Skeletal muscle satellite cell (primary cell): ENCODE data around the gene ENKD1.

Source experiments
- H3K27me3 ChIP-seq: 2 replicates; pipeline ENCODE4 v1.7.0; 2013; ENCODE audit warnings: low read length; ENCODE audit not compliant: control insufficient read depth, insufficient read depth
- H3K36me3 ChIP-seq: 2 replicates; pipeline ENCODE4 v1.7.0; 2013; ENCODE audit warnings: mild to moderate bottlenecking, control low read depth, low read length; ENCODE audit not compliant: insufficient read depth
- H3K4me1 ChIP-seq: 2 replicates; pipeline ENCODE4 v1.7.0; 2013; ENCODE audit warnings: low read length; ENCODE audit not compliant: control insufficient read depth, insufficient read depth
- H3K4me2 ChIP-seq: 2 replicates; pipeline ENCODE4 v1.7.0; 2013; ENCODE audit warnings: mild to moderate bottlenecking, low read length
- H3K4me3 ChIP-seq: 2 replicates; pipeline ENCODE4 v1.7.0; 2013; ENCODE audit warnings: low read length
- H3K9ac ChIP-seq: 2 replicates; pipeline ENCODE4 v1.7.0; 2013; ENCODE audit warnings: mild to moderate bottlenecking, low read depth, low read length, moderate library complexity
- H3K9me3 ChIP-seq: replicated peaks from 2 replicates; pipeline ENCODE4 v1.7.0; 2013; ENCODE audit warnings: mild to moderate bottlenecking, control low read depth, low read length

ENKD1 gene

GRCh38 chr16:67677712-67678111, 11.2 kb upstream of the ENKD1 start:
- Histone ChIP-seq H3K4me2 (no peak overlapping the region), H3K4me3 (no peak overlapping the region), H3K9me3 (no peaks in the 10 kb centered on the region), H3K27me3 (no peaks in the 10 kb centered on the region), H3K36me3 (peaks cover 8% of the 10 kb centered on the region), H3K4me1 (peaks cover 15% of the 10 kb centered on the region), H3K9ac (no peak overlapping the region)

DNA sequence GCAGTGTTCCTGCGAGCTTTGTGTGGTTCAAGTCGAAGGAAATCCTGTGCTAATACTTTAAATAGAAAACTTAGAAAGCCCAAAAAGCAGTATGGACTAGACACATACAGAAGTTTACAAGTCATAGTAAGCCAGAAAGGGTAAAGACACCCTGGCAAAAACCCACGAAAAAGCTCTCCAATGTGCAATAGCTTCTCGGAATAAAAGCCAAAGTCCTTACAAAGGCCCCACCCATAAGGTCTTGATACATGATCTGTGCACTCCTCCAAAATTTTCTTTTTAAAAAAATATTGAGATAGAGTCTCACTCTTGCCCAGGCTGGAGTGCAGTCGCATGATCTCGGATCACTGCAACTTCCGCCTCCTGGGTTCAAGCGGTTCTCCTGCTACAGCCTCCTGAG, 10.4 kb upstream of the ENKD1 start:
- no peaks in the 10 kb centered on the region for H3K9me3 ChIP-seq
- H3K36me3 ChIP-seq: peaks cover 6% of the 10 kb centered on the region
- H3K27me3 ChIP-seq: no peaks in the 10 kb centered on the region
- no peak overlapping the region for H3K4me2 ChIP-seq
- H3K4me1 ChIP-seq: peaks cover 15% of the 10 kb centered on the region
- no peak overlapping the region for H3K9ac ChIP-seq
- H3K4me3 ChIP-seq: no peak overlapping the region

DNA sequence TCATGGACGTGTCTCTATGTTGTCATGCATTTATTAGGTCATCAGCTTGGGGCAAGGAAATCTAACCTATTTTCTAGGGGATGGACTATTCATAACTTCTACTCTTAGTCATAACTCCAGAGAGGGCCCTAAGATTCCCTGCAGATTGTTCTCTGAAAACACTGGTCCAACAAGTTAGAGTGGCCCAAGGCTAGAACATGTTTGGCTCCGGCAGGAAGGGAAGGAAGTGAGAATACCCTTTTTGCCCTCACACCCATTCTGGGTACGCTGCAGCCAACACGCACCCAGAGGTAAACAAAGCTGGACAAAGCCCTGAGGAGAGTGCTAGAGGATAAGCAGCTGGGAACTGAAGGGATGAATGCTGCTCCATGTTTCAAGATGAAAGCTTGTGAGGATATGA, 10.0 kb upstream of the ENKD1 start:
- Histone ChIP-seq H3K4me1 (peaks cover 15% of the 10 kb centered on the region), H3K27me3 (no peaks in the 10 kb centered on the region), H3K9ac (no peak overlapping the region), H3K9me3 (no peaks in the 10 kb centered on the region), H3K4me2 (no peak overlapping the region), H3K4me3 (no peak overlapping the region), H3K36me3 (peaks cover 6% of the 10 kb centered on the region)

DNA sequence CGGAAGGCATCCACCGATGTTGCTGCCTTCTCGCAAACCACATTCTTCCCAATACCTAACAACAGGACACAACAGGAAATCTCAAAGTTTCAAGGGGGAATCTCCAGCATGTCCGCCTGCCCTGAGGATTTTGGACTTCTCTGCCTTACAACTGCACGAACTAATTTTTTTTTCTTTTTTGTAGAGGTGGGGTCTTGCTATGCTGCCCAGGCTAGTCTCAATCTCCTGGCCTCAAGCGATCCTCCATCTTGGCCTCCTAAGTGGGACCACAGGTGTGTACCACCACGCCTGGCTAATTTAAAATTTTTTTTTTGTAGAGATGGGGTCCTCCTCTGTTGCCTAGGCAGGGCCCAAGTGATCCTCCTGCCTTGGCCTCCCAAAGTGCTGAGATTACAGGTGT, 9.4 kb upstream of the ENKD1 start:
- H3K9me3 ChIP-seq: no peaks in the 10 kb centered on the region
- no peak overlapping the region for H3K4me2 ChIP-seq
- H3K9ac ChIP-seq: no peak overlapping the region
- no peaks in the 10 kb centered on the region for H3K27me3 ChIP-seq
- H3K36me3 ChIP-seq: peaks cover 6% of the 10 kb centered on the region
- no peak overlapping the region for H3K4me3 ChIP-seq
- H3K4me1 ChIP-seq: peaks cover 15% of the 10 kb centered on the region

- H3K9me3 ChIP-seq: no peaks in the 10 kb centered on the region
- H3K36me3 ChIP-seq: peaks cover 6% of the 10 kb centered on the region
- no peak overlapping the region for H3K4me3 ChIP-seq
- no peak overlapping the region for H3K4me2 ChIP-seq
- peaks cover 15% of the 10 kb centered on the region for H3K4me1 ChIP-seq
- H3K9ac ChIP-seq: no peak overlapping the region
- no peaks in the 10 kb centered on the region for H3K27me3 ChIP-seq
Observed at GRCh38 chr16:67675579-67675935, 9.0 kb upstream of the ENKD1 start.

DNA sequence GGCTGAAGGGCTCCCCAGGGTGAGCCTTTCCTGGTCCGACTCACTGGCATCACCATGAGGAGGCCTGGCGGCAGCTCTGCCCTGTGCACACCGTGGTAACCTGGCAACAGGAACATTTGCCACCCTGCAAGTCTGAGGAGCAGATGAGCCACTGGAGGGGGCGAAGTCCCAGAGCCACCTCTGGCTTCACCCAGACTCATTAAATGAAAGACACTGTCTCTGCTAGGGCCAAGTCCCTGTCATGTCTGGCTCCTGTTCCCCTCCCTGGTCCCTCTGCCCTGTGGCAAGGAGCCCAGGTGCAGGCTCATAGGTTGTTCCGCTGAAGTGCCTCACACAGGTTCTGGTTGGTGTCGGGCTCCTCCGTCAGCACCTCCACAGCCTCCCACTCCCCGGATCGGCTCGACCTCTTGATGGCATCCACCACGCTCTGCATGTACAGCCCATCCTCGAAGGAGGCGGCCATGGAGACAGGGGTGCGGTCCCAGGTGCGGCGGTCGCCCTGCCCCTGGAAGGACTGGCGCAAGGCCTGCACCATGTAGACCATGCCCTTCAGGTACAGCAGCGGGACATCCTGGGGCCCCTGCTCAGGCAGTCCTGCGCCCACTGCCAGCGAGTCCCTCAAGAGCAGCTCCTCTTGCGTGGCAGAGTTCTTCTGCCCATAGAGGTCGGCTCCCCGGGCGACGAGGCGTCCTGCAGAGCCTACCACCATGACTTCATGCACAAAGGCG, 8.5 kb upstream of the ENKD1 start:
- H3K9me3 ChIP-seq: no peaks in the 10 kb centered on the region
- H3K27me3 ChIP-seq: no peaks in the 10 kb centered on the region
- H3K4me1 ChIP-seq: peaks cover 15% of the 10 kb centered on the region
- no peak overlapping the region for H3K4me2 ChIP-seq
- peaks cover 6% of the 10 kb centered on the region for H3K36me3 ChIP-seq
- H3K9ac ChIP-seq: no peak overlapping the region
- no peak overlapping the region for H3K4me3 ChIP-seq

DNA sequence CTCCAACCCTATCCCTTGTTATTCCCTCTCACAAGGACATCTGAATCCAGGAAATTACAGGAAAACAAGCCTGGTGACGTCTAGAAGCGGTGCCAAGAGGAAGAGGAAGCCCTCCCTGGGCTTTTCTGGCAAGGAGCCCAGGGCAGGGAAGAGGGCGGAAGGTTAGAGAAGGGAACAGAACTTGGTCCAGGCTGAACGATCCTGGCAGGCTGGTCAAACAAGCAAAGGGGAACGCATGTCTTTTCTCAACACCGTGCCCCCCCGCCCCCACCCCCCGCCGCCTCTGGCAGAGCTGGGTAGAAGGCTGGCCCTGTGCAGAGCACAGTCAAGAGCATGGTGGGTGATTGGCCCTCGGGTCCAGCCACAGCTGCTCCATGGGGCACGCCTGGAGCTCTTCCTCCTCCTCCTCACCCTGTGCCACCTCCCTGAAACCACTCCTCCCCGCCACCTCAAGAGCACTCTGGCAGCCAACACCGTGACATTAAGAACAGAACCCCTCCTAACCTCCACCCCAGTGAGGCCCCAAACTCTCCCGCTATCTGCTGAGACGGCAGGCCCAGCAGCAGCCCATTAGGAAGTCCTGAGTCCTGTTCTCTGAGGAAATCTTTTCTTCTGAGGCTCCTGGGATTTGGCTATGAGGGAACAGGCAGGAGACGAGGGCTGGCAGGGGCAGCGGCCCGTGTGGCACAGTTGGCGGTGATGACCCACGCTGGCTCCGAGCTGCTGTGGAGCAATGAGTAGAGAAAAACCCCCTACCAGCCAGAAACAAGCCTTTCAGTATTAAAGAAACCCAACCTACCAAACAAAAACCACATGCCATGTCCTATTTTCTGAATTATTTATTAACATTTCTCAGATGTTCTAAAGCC, 7.4 kb upstream of the ENKD1 start:
- peaks cover 15% of the 10 kb centered on the region for H3K4me1 ChIP-seq
- H3K27me3 ChIP-seq: no peaks in the 10 kb centered on the region
- no peaks in the 10 kb centered on the region for H3K9me3 ChIP-seq
- peaks cover 6% of the 10 kb centered on the region for H3K36me3 ChIP-seq
- H3K4me2 ChIP-seq: no peak overlapping the region
- H3K9ac ChIP-seq: peak overlapping the region; percentile 25
- H3K4me3 ChIP-seq: no peak overlapping the region

DNA sequence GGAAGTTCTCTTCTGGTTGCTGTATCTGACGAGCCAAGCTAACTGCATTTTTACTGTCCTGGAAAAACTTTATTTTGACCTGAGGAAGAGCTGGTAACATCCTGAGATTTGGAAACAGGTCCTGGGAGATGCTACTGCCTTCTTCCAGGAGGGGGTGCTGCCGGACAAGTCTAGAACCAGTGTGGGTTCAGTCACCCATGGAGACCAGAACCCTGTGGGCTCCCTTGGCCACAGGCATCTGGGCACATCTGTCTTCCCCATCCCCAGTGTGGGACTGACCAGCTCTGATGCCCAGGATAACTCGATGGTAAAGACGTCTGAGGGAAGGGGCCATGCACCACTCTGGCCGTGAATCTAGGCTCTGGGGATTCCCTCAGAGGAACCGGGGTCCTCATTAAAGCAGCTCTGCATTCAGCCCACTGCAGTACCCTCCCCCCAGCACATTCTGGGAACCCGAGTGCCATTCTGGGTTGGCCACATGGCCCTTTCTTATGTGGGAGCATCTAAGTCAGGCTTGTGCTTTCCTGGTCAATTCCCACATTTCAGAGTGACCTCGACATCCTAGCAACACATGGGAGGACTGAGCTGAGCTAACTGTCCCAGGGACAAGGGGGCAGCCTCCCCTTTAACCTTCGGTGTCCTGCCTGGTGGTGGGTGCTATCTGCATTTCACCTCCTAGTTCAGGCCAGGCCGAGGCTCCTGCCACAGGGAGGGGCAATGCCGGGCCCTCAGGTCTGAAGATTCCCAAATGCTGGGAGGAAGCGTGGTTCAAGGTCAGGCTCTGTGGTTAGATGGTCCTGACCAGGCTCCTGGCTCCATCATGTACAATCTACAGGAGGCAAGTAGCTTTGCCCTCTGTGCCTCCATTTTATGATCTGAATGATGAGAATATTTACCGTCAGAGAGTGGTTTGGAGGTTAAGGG, 6.5 kb upstream of the ENKD1 start:
- Histone ChIP-seq H3K4me1 (peaks cover 15% of the 10 kb centered on the region), H3K27me3 (no peaks in the 10 kb centered on the region), H3K4me2 (no peak overlapping the region), H3K9ac (peak overlapping the region; percentile 25), H3K4me3 (no peak overlapping the region), H3K9me3 (no peaks in the 10 kb centered on the region), H3K36me3 (peaks cover 6% of the 10 kb centered on the region)

DNA sequence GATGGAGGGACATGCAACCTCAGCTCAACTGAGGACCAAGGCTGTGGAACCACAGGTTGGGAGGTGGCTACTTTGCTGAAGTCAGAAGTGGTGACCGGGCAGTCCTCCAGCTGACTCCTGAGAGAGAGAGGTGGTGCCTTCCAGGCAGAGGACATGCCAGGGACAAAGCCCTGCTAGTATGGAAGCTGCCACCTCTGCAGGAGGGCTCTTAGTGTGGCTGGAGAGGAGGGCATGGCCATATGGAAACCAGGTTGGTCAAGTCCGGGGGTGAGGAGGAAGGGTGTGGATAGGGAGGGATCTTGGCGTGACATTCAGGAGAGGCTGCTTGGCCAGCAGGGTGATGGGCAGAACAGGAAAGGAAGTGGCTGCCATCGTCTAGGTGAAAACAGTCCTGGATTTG, 5.8 kb upstream of the ENKD1 start:
- H3K4me3 ChIP-seq: no peak overlapping the region
- no peak overlapping the region for H3K4me2 ChIP-seq
- no peak overlapping the region for H3K9ac ChIP-seq
- peaks cover 6% of the 10 kb centered on the region for H3K36me3 ChIP-seq
- peaks cover 20% of the 10 kb centered on the region for H3K4me1 ChIP-seq
- no peaks in the 10 kb centered on the region for H3K9me3 ChIP-seq
- H3K27me3 ChIP-seq: no peaks in the 10 kb centered on the region

GRCh38 chr16:67669499-67670101, 3.0 kb upstream of the ENKD1 start:
- Histone ChIP-seq H3K4me1 (peaks cover 34% of the 10 kb centered on the region), H3K4me2 (no peak overlapping the region), H3K4me3 (no peak overlapping the region), H3K9me3 (no peaks in the 10 kb centered on the region), H3K36me3 (no peaks in the 10 kb centered on the region), H3K27me3 (no peaks in the 10 kb centered on the region), H3K9ac (no peak overlapping the region)
